Chondrocyte (in vitro differentiated cells): ENCODE measurements around the gene PPP5C. TPM values are rescaled to one million over a fixed set of nuclear protein-coding genes. Genes with fewer than 3 reads are reported as not detected.

ENCODE experiments used
- DNase-seq: peaks from one replicate; pipeline ENCODE4 v3.0.0; 2021; ENCODE audit warnings: mixed read lengths, low spot score
- H3K27ac Mint-ChIP-seq: one replicate; pipeline ENCODE4 v1.8.0; 2021; ENCODE audit warnings: mild to moderate bottlenecking, moderate library complexity, mixed read lengths; ENCODE audit not compliant: unreplicated experiment
- H3K27me3 Mint-ChIP-seq: 2 replicates; pipeline ENCODE4 v1.8.0; 2021; ENCODE audit warnings: low read depth, mixed read lengths
- H3K36me3 Mint-ChIP-seq: 2 replicates; pipeline ENCODE4 v1.8.0; 2021; ENCODE audit warnings: low read depth, mixed read lengths
- H3K4me1 Mint-ChIP-seq: 2 replicates; pipeline ENCODE4 v1.8.0; 2021; ENCODE audit warnings: low read depth, mild to moderate bottlenecking, mixed read lengths
- H3K4me3 Mint-ChIP-seq: one replicate; pipeline ENCODE4 v1.8.0; 2021; ENCODE audit warnings: mild to moderate bottlenecking, moderate library complexity, mixed read lengths; ENCODE audit not compliant: unreplicated experiment
- H3K9me3 Mint-ChIP-seq: 2 replicates; pipeline ENCODE4 v1.8.0; 2021; ENCODE audit warnings: low read depth, mixed read lengths
- CTCF ChIP-seq: fragments of 200-600 bp; sonication (generic); IDR thresholded peaks from 2 replicates; pipeline ENCODE4 v1.5.0; 2021; ENCODE audit warnings: antibody characterized with exemption, mild to moderate bottlenecking, moderate library complexity
- total RNA-seq: library from RNA; stranded (reverse); gene quantifications from 3 replicates; pipeline ENCODE4 v1.2.1, GENCODE V29; 2021

The PPP5C gene
- total RNA-seq, 1 donor from 2014 or later, result 62.5 TPM

GRCh38 chr19:46347572-46347883, 641 bp downstream of the PPP5C start:
- Mint-ChIP-seq H3K9me3 (no peaks in the 10 kb centered on the region), H3K27me3 (no peaks in the 10 kb centered on the region), H3K4me3 (peak overlapping the region; percentile 97), H3K36me3 (peaks cover 6% of the 10 kb centered on the region), H3K4me1 (peaks cover 55% of the 10 kb centered on the region), H3K27ac (peak overlapping the region; percentile 94)
- no peak for DNase-seq
- TF ChIP-seq CTCF, result peak; percentile 70

DNA sequence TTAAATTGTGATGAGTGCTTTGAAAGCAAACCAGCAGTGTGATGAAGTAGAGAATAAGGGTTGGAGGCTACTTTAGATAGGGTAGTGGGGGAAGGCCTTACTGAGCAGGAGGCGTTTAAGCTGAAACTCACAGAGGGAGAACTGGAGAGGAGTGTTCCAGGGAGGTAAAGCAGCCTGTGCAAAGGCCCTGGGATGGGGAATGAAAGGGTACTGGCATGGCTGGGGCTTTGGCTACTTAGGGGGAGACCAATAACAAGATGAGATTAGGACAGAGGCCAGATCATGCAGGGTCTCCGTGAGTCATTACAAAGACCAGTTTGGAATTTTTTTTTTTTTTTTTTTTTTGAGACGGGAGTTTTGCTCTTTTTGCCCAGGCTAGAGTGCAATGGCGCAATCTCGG, 1.1 kb downstream of the PPP5C start:
- Mint-ChIP-seq H3K4me3 (peak overlapping the region; percentile 97), H3K4me1 (peaks cover 58% of the 10 kb centered on the region)

DNA sequence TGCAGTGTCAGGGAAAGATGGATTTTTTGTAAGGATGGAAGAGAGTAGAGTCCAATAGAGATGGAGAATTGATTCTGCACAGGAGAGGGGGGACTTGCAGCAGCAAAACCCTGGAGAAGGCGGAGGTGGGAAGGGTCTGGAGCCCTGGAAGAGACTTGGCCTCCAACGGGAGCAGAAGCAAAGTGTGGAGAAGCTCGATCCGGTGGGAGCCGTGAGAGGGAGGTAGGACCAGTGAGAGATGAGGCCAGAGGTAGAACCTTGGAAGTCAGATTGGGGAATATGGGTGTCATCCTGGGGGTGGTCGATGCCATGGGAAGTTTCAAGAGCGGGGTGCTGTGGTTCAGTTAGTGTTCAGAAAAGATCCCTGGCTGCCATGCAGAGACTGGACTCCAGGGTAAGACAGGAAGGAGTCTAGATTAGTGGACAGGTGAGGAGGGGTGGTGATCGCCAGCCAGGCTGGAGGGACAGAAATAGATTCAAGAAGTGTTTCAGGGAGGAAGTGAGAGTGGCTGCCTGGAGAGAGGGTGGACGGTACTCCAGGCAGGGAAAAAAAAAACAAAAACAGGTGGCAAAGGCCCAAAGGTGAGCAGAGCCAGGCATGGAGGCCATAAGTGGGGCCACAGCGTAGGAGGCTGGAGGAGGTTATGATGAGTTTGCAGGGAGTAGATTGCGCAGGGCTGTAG, 2.6 kb downstream of the PPP5C start:
- Mint-ChIP-seq H3K4me1 (peaks cover 59% of the 10 kb centered on the region), H3K27me3 (no peaks in the 10 kb centered on the region), H3K4me3 (peak overlapping the region; percentile 33), H3K36me3 (peaks cover 6% of the 10 kb centered on the region), H3K27ac (peak overlapping the region; percentile 93), H3K9me3 (no peaks in the 10 kb centered on the region)
- no peak for DNase-seq
- TF ChIP-seq CTCF, result no peak

More for the DNA sequence above, 1.1 kb downstream of the PPP5C start:
- Mint-ChIP-seq H3K27ac (peak overlapping the region; percentile 94), H3K9me3 (no peaks in the 10 kb centered on the region), H3K27me3 (no peaks in the 10 kb centered on the region), H3K36me3 (peaks cover 5% of the 10 kb centered on the region)
- no peak for TF ChIP-seq CTCF
- DNase-seq, result no peak

- Mint-ChIP-seq H3K4me3 (no peak overlapping the region), H3K27ac (peak overlapping the region; percentile 97), H3K9me3 (no peaks in the 10 kb centered on the region), H3K4me1 (peaks cover 59% of the 10 kb centered on the region), H3K27me3 (no peaks in the 10 kb centered on the region), H3K36me3 (peaks cover 6% of the 10 kb centered on the region)
- TF ChIP-seq CTCF, result no peak
- DNase-seq, result no peak
Observed at GRCh38 chr19:46350029-46350757, 3.3 kb downstream of the PPP5C start.

- Mint-ChIP-seq H3K27ac (peak overlapping the region; percentile 97), H3K4me3 (no peak overlapping the region), H3K4me1 (peaks cover 62% of the 10 kb centered on the region), H3K27me3 (no peaks in the 10 kb centered on the region), H3K9me3 (no peaks in the 10 kb centered on the region), H3K36me3 (peaks cover 9% of the 10 kb centered on the region)
- TF ChIP-seq CTCF, result no peak
- no peak for DNase-seq
Observed at GRCh38 chr19:46350758-46351159, 3.9 kb downstream of the PPP5C start.
